ENCODE measurements around the gene MACF1.

GRCh38 chr1:39385067-39385988 is 180.8 kb downstream of the MACF1 start:
- TF ChIP-seq CTCF (conservative IDR thresholded peaks at IDR 0.05; ENCODE audit: low read depth, low read length) (no peak), EZH2 (IDR thresholded peaks at IDR 0.05; ENCODE audit: low read length, unreplicated experiment) (no peak)

All from PC-3 (cell line).